HL-60 (cell line): ENCODE results near the gene ITIH1.

Experiments
- DNase-seq, 2 experiments: peaks; one replicate each; pipeline ENCODE4 v3.0.0-alpha.2; 2010 to 2020; ENCODE audit warnings: low read depth in 1 of 2, low spot score in 1 of 2
- H3K27ac ChIP-seq: fragments of 250-450 bp; sonication (Bioruptor Pico); replicated peaks from 2 replicates; pipeline ENCODE4 v1.5.1; 2020; ENCODE audit warnings: mild to moderate bottlenecking, moderate library complexity
- H3K27me3 ChIP-seq: fragments of 250-450 bp; sonication (Bioruptor Pico); 2 replicates; pipeline ENCODE4 v1.5.1; 2021; ENCODE audit warnings: mild to moderate bottlenecking, moderate library complexity; ENCODE audit not compliant: insufficient read depth, poor library complexity, severe bottlenecking
- H3K4me3 ChIP-seq: replicated peaks from 2 replicates; pipeline ENCODE4 v1.5.1; 2011; ENCODE audit warnings: mild to moderate bottlenecking, control low read depth, low read length; ENCODE audit not compliant: insufficient read depth
- CTCF ChIP-seq: IDR thresholded peaks from one replicate; pipeline ENCODE4 v1.5.1; 2011; ENCODE audit warnings: low read length, control low read depth, inconsistent platforms; ENCODE audit not compliant: insufficient read depth
- GABPA ChIP-seq: IDR thresholded peaks from 2 replicates; pipeline ENCODE4 v1.6.1; 2012; ENCODE audit warnings: low read depth
- POLR2AphosphoS5 ChIP-seq: IDR thresholded peaks from 2 replicates; pipeline ENCODE4 v1.6.1; 2012; ENCODE audit warnings: low read depth
- SPI1 ChIP-seq: IDR thresholded peaks from 2 replicates; pipeline ENCODE4 v1.6.1; 2012; ENCODE audit warnings: low read depth, mild to moderate bottlenecking, borderline replicate concordance
- TF ChIP-seq, protein P1 (sequence below): IDR thresholded peaks from 2 replicates; pipeline ENCODE4 v1.6.1; 2012; ENCODE audit warnings: low read depth; ENCODE audit not compliant: insufficient replicate concordance

Gene ITIH1

GRCh38 chr3:52773361-52774065 is 3.9 kb upstream of the ITIH1 start:
- no peak overlapping the region for H3K27ac ChIP-seq
- TF ChIP-seq CTCF (no peak), GABPA (no peak), POLR2AphosphoS5 (no peak), SPI1 (no peak)
- TF ChIP-seq, protein P1, sequence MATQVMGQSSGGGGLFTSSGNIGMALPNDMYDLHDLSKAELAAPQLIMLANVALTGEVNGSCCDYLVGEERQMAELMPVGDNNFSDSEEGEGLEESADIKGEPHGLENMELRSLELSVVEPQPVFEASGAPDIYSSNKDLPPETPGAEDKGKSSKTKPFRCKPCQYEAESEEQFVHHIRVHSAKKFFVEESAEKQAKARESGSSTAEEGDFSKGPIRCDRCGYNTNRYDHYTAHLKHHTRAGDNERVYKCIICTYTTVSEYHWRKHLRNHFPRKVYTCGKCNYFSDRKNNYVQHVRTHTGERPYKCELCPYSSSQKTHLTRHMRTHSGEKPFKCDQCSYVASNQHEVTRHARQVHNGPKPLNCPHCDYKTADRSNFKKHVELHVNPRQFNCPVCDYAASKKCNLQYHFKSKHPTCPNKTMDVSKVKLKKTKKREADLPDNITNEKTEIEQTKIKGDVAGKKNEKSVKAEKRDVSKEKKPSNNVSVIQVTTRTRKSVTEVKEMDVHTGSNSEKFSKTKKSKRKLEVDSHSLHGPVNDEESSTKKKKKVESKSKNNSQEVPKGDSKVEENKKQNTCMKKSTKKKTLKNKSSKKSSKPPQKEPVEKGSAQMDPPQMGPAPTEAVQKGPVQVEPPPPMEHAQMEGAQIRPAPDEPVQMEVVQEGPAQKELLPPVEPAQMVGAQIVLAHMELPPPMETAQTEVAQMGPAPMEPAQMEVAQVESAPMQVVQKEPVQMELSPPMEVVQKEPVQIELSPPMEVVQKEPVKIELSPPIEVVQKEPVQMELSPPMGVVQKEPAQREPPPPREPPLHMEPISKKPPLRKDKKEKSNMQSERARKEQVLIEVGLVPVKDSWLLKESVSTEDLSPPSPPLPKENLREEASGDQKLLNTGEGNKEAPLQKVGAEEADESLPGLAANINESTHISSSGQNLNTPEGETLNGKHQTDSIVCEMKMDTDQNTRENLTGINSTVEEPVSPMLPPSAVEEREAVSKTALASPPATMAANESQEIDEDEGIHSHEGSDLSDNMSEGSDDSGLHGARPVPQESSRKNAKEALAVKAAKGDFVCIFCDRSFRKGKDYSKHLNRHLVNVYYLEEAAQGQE, result no peak
- DNase-seq, result no peak

DNA sequence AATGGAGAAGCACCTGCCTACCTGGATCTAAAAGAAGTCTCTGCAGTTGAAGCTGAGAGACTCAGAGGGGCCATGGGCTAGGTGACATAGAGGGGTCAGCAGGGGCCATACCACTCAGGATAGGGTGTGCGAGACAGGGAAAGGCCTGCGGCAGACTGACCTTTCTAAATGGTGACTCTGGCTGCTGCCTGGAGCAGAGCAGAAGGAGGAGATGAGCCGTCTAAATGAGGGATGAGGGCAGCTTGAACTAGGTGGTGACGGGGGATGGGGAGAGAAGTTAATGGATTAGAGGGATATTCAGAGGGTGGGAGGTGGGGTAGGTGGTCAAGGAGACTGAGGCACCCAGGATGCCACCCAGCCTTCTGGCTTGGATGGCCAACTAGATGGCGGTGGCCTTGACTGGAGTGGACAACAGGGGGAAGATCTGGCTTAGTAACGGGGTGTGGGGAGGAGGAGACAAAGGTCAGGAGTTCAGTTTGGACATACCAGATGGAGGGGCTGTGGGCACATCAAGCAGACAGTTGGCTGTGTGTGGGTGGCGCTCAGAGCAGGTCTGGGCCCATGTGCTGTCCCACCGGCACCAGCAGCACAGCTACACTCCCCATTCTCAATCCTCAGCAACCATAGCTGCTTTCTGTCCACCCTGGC is 3.2 kb upstream of the ITIH1 start:
- Histone ChIP-seq H3K27me3 (no peaks in the 10 kb centered on the region), H3K27ac (no peak overlapping the region), H3K4me3 (no peak overlapping the region)
- no peak for TF ChIP-seq POLR2AphosphoS5
- no peak for TF ChIP-seq CTCF
- TF ChIP-seq GABPA, result no peak
- TF ChIP-seq SPI1, result no peak
- no peak for DNase-seq

More at GRCh38 chr3:52773361-52774065, 3.9 kb upstream of the ITIH1 start:
- no peaks in the 10 kb centered on the region for H3K27me3 ChIP-seq
- H3K4me3 ChIP-seq, result no peak overlapping the region

DNA sequence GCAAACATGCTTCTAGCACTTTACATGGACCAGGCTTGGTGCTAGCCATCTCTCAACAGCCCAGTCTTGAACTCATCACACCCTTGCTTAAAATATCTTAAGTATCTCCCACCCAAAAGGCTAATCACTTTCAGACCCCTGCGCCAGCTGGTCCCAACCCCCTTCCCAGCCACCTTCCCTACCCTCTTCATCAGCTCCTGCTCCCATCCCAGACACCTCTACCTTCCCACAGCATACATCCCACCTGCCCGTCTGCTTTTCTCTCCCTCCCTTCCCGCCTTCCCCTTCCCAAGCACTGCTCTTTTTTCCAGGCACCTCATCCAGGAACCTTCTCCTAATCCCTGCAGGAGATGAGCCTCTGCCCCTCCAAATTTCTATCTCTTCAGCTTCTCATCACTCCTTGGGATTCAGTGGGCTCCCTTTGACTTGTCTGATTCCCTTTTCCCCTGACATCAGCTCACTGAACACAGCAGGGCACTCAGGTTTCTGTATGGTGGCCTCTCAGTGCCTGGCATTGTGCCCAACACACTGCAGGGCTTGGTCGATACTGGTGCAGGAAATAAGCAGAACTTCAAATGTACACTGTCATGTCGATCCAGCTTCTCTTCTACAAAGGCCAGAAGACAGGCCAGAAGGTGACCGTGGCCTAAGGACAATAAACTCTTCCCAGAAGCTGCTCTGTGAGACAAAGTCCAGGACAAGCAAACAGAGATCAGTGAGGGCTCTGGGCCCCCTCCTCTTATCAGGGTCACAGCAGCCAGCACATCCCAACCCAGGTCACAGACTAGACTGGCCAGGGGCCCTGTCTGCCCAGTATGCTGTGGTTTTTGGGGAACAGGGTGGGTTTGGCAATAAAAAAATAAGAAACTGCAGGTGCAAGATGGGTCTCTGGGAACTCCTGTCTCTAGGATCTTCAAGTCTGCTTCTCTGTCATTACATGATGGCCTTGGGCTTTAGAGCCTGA is 2.2 kb upstream of the ITIH1 start:
- Histone ChIP-seq H3K27ac (peak overlapping the region; percentile 46), H3K27me3 (no peaks in the 10 kb centered on the region), H3K4me3 (no peak overlapping the region)
- DNase-seq, result peak in 1 of 2 experiments; percentile 56
- TF ChIP-seq, protein P1, result no peak
- TF ChIP-seq CTCF, result no peak
- no peak for TF ChIP-seq GABPA
- no peak for TF ChIP-seq SPI1
- no peak for TF ChIP-seq POLR2AphosphoS5
